K562 (cell line): ENCODE measurements around the gene DHDDS. TPM values are rescaled to one million over a fixed set of nuclear protein-coding genes. Genes with fewer than 3 reads are reported as not detected.

Experiments used
- ADNP ChIP-seq: fragments of 200-800 bp; sonication (Bioruptor generic); IDR thresholded peaks from 2 replicates; pipeline ENCODE4 v1.6.1; 2016; ENCODE audit warnings: missing genetic modification characterization, missing compliant biosample characterization
- CXXC5 ChIP-seq: fragments of 250-450 bp; sonication (Bioruptor Pico); IDR thresholded peaks from 2 replicates; pipeline ENCODE4 v1.8.0; 2022; ENCODE audit warnings: inconsistent platforms, mild to moderate bottlenecking, moderate library complexity
- ETS2 ChIP-seq: IDR thresholded peaks from 2 replicates; pipeline ENCODE4 v1.6.1; 2016; ENCODE audit warnings: borderline replicate concordance, missing genetic modification characterization, mild to moderate bottlenecking, moderate library complexity, missing compliant biosample characterization; ENCODE audit not compliant: poor library complexity, severe bottlenecking
- HSF4 ChIP-seq: fragments of 250-450 bp; sonication (Bioruptor Pico); IDR thresholded peaks from 2 replicates; pipeline ENCODE4 v2.1.2; 2022; ENCODE audit warnings: mild to moderate bottlenecking, moderate library complexity, borderline replicate concordance
- KDM5B ChIP-seq: fragments of 200-600 bp; sonication (generic); IDR thresholded peaks from 2 replicates; pipeline ENCODE4 v1.6.1; 2012; ENCODE audit warnings: low read depth, mild to moderate bottlenecking, moderate library complexity, low read length, control low read depth, inconsistent platforms; ENCODE audit not compliant: insufficient replicate concordance
- LEF1 ChIP-seq: fragments of 450-650 bp; IDR thresholded peaks from 2 replicates; pipeline ENCODE4 v1.6.1; 2016; ENCODE audit warnings: mild to moderate bottlenecking
- MTA1 ChIP-seq: fragments of 450-650 bp; IDR thresholded peaks from 2 replicates; pipeline ENCODE4 v1.6.1; 2017; ENCODE audit warnings: borderline replicate concordance
- MYBL2 ChIP-seq, 2 experiments: fragments of 450-650 bp in 1 of 2; sonication (generic) in 1 of 2; formaldehyde crosslinking in 1 of 2; IDR thresholded peaks; 2 replicates each; pipeline versions ENCODE4 v1.6.1 to v1.8.1; 2017 to 2022; ENCODE audit warnings: borderline replicate concordance in 1 of 2, inconsistent platforms in 1 of 2, low read depth in 1 of 2, mild to moderate bottlenecking in 1 of 2, missing genetic modification reagents in 1 of 2, moderate library complexity in 1 of 2
- PHB ChIP-seq: fragments of 250-450 bp; sonication (Bioruptor Pico); IDR thresholded peaks from 2 replicates; pipeline ENCODE4 v1.5.0; 2021
- PHB2 ChIP-seq: fragments of 450-650 bp; IDR thresholded peaks from 2 replicates; pipeline ENCODE4 v1.6.1; 2017; ENCODE audit warnings: low read depth
- SAP30 ChIP-seq: fragments of 200-600 bp; sonication (generic); IDR thresholded peaks from 2 replicates; pipeline ENCODE4 v1.6.1; 2012; ENCODE audit warnings: borderline replicate concordance, low read depth, mild to moderate bottlenecking, moderate library complexity, low read length, control low read depth, inconsistent platforms; ENCODE audit not compliant: insufficient read depth, poor library complexity, severe bottlenecking
- SIX5 ChIP-seq, 2 experiments: IDR thresholded peaks; 2 replicates each; pipeline ENCODE4 v1.6.1; 2011; ENCODE audit warnings: low read length in 2 of 2, borderline replicate concordance in 1 of 2, low read depth in 1 of 2, mild to moderate bottlenecking in 1 of 2, moderate library complexity in 1 of 2; ENCODE audit not compliant: insufficient read depth in 1 of 2
- SOX6 ChIP-seq: fragments of 450-650 bp; IDR thresholded peaks from 2 replicates; pipeline ENCODE4 v1.6.1; 2014; ENCODE audit warnings: mild to moderate bottlenecking
- ZKSCAN3 ChIP-seq: fragments of 250-450 bp; sonication (Bioruptor Pico); IDR thresholded peaks from 2 replicates; pipeline ENCODE4 v1.4.0; 2020
- polyA plus RNA-seq, 8 experiments: library from polyadenylated mRNA; depleted of rRNA in 4 of 8; stranded (reverse) in 5 of 8; unstranded in 3 of 8; fragments of >200 nt; fragmentation: Nextera tagmentation in 2 of 8; fragmentation: Illumina TruSeq in 1 of 8; extraction: Ambion mirVana in 2 of 8; extraction: Trizol in 1 of 8; gene quantifications; 2 replicates each; pipeline versions ENCODE4 v1.2.1 to v1.2.3, GENCODE V29; 2011 to 2014; ENCODE audit warnings: inconsistent platforms in 1 of 8, missing spikeins in 1 of 8
- total RNA-seq, 7 experiments: library from RNA; depleted of rRNA in 6 of 7; stranded (reverse); fragments of >200 nt in 6 of 7; fragmentation: Illumina TruSeq in 2 of 7; extraction: Trizol in 2 of 7; gene quantifications; 2 replicates each; pipeline versions ENCODE4 v1.2.1 to v1.2.3, GENCODE V29; 2011 to 2021; ENCODE audit warnings: low replicate concordance in 1 of 7
- TF ChIP-seq, protein P1 (sequence below), 2 experiments: fragments of 450-650 bp in 1 of 2; sonication (generic) in 1 of 2; formaldehyde crosslinking; conservative IDR thresholded peaks; 2 replicates each; pipeline versions ENCODE4 v1.4.0 to v1.8.1; 2020 to 2022; ENCODE audit warnings: mild to moderate bottlenecking in 1 of 2, missing genetic modification reagents in 1 of 2
- TF ChIP-seq, protein P2 (sequence below): sonication (generic); formaldehyde crosslinking; IDR thresholded peaks from 2 replicates; pipeline ENCODE4 v1.8.1; 2023; ENCODE audit warnings: mild to moderate bottlenecking, missing genetic modification reagents
- TF ChIP-seq, protein P3 (sequence below): fragments of 450-650 bp; formaldehyde crosslinking; IDR thresholded peaks from 2 replicates; pipeline ENCODE4 v1.4.0; 2022; ENCODE audit warnings: missing genetic modification characterization
- TF ChIP-seq, protein P4 (sequence below): fragments of 250-450 bp; sonication (Bioruptor Pico); IDR thresholded peaks from 2 replicates; pipeline ENCODE4 v1.5.0; 2020; ENCODE audit warnings: mild to moderate bottlenecking, borderline replicate concordance
- TF ChIP-seq, protein P5 (sequence below): fragments of 450-650 bp; formaldehyde crosslinking; IDR thresholded peaks from 2 replicates; pipeline ENCODE4 v1.4.0; 2022; ENCODE audit warnings: mild to moderate bottlenecking, moderate library complexity

Gene DHDDS
- total and polyA plus RNA-seq, 9 of the 15 experiments (the other 6 are each of a cell fraction or from before 2014, with no cell fraction given), result 33.3 to 55.0 (median 44.3) TPM

DNA sequence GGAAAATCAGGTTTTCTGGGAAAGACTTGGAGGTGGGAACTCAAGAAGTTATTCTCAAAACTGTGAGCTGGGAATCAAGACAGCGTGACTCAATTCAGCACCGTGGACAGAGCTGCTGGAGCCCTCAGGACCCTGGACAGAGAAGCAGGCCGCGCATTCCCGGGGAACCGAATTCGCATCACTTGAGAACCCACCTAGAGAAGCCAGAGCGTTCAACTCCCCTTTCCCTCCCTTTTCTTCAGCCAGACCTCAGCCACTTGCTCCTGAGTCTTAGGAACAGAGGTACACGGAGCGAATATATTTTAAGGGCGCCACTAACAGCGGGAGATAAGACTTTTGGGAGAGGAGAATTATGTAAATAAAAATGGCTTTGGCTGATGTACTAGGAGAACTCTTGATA, 23.5 kb upstream of the DHDDS start (continued):
- peak; percentile 65; the same call in 1 of the 2 replicates for TF ChIP-seq HSF4
- TF ChIP-seq SOX6, result no peak
- TF ChIP-seq, protein P1, sequence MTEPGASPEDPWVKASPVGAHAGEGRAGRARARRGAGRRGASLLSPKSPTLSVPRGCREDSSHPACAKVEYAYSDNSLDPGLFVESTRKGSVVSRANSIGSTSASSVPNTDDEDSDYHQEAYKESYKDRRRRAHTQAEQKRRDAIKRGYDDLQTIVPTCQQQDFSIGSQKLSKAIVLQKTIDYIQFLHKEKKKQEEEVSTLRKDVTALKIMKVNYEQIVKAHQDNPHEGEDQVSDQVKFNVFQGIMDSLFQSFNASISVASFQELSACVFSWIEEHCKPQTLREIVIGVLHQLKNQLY (CRISPR knock-in tag; conservative IDR thresholded peaks at IDR 0.05), result peak in 1 of 2 experiments; percentile 99; a peak in 2 of 4 replicates
- TF ChIP-seq ZKSCAN3 (CRISPR knock-in tag), result no peak
- TF ChIP-seq MTA1, result no peak
- TF ChIP-seq SAP30, result peak; percentile 100
- no peak for TF ChIP-seq ETS2
- TF ChIP-seq PHB2, result no peak
- TF ChIP-seq KDM5B, result no peak
- TF ChIP-seq, protein P2, sequence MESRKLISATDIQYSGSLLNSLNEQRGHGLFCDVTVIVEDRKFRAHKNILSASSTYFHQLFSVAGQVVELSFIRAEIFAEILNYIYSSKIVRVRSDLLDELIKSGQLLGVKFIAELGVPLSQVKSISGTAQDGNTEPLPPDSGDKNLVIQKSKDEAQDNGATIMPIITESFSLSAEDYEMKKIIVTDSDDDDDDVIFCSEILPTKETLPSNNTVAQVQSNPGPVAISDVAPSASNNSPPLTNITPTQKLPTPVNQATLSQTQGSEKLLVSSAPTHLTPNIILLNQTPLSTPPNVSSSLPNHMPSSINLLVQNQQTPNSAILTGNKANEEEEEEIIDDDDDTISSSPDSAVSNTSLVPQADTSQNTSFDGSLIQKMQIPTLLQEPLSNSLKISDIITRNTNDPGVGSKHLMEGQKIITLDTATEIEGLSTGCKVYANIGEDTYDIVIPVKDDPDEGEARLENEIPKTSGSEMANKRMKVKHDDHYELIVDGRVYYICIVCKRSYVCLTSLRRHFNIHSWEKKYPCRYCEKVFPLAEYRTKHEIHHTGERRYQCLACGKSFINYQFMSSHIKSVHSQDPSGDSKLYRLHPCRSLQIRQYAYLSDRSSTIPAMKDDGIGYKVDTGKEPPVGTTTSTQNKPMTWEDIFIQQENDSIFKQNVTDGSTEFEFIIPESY (CRISPR knock-in tag), result peak; percentile 98
- no peak for TF ChIP-seq LEF1
- no peak for TF ChIP-seq SIX5 (IDR thresholded peaks at IDR 0.05; ENCODE audit: borderline replicate concordance in 1 of 2, insufficient read depth in 1 of 2, low read depth in 1 of 2, low read length in 2 of 2)
- no peak for TF ChIP-seq PHB (CRISPR knock-in tag)
- no peak for TF ChIP-seq MYBL2 (IDR thresholded peaks at IDR 0.05; ENCODE audit: low read depth)
- TF ChIP-seq MYBL2 (CRISPR knock-in tag; IDR thresholded peaks at IDR 0.05; ENCODE audit: borderline replicate concordance), result no peak
- TF ChIP-seq, protein P3, sequence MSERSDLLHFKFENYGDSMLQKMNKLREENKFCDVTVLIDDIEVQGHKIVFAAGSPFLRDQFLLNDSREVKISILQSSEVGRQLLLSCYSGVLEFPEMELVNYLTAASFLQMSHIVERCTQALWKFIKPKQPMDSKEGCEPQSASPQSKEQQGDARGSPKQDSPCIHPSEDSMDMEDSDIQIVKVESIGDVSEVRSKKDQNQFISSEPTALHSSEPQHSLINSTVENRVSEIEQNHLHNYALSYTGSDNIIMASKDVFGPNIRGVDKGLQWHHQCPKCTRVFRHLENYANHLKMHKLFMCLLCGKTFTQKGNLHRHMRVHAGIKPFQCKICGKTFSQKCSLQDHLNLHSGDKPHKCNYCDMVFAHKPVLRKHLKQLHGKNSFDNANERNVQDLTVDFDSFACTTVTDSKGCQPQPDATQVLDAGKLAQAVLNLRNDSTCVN (CRISPR knock-in tag), result 0 out of 2 replicates have a peak, but pooled peaks have one; percentile 47
- TF ChIP-seq CXXC5 (CRISPR knock-in tag), result peak; percentile 94
- TF ChIP-seq, protein P4, sequence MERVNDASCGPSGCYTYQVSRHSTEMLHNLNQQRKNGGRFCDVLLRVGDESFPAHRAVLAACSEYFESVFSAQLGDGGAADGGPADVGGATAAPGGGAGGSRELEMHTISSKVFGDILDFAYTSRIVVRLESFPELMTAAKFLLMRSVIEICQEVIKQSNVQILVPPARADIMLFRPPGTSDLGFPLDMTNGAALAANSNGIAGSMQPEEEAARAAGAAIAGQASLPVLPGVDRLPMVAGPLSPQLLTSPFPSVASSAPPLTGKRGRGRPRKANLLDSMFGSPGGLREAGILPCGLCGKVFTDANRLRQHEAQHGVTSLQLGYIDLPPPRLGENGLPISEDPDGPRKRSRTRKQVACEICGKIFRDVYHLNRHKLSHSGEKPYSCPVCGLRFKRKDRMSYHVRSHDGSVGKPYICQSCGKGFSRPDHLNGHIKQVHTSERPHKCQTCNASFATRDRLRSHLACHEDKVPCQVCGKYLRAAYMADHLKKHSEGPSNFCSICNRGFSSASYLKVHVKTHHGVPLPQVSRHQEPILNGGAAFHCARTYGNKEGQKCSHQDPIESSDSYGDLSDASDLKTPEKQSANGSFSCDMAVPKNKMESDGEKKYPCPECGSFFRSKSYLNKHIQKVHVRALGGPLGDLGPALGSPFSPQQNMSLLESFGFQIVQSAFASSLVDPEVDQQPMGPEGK (CRISPR knock-in tag), result no peak
- TF ChIP-seq ADNP (tag), result no peak
- TF ChIP-seq, protein P5, sequence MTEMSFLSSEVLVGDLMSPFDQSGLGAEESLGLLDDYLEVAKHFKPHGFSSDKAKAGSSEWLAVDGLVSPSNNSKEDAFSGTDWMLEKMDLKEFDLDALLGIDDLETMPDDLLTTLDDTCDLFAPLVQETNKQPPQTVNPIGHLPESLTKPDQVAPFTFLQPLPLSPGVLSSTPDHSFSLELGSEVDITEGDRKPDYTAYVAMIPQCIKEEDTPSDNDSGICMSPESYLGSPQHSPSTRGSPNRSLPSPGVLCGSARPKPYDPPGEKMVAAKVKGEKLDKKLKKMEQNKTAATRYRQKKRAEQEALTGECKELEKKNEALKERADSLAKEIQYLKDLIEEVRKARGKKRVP (CRISPR knock-in tag), result peak; percentile 76
